ENCODE measurements around the gene GLRX3. TPM values are rescaled to one million over a fixed set of nuclear protein-coding genes. Genes with fewer than 3 reads are reported as not detected.
A peak's percentile ranks its signal among the peaks of the same experiment; 100 is the strongest.

GLRX3 gene
- total RNA-seq, 1 donor from 2014 or later = 61.2 TPM

- peaks cover 14% of the 10 kb centered on the region for H3K36me3 Mint-ChIP-seq (ENCODE audit: unreplicated experiment)
- no peaks in the 10 kb centered on the region for H3K9me3 Mint-ChIP-seq (ENCODE audit: unreplicated experiment)
- no peaks in the 10 kb centered on the region for H3K27me3 Mint-ChIP-seq (ENCODE audit: unreplicated experiment)
- H3K4me1 Mint-ChIP-seq (ENCODE audit: unreplicated experiment) = no peaks in the 10 kb centered on the region
- no peak for DNase-seq (ENCODE audit: extremely low spot score, unreplicated experiment)
- no peak overlapping the region for H3K4me3 Mint-ChIP-seq (ENCODE audit: unreplicated experiment)
- H3K27ac Mint-ChIP-seq (ENCODE audit: unreplicated experiment) = no peak overlapping the region
- TF ChIP-seq CTCF (IDR thresholded peaks at IDR 0.05) = no peak
Observed at GRCh38 chr10:130188195-130189175, 52.3 kb downstream of the GLRX3 start.

GRCh38 chr10:130189608-130190054, 53.4 kb downstream of the GLRX3 start:
- no peaks in the 10 kb centered on the region for H3K9me3 Mint-ChIP-seq (ENCODE audit: unreplicated experiment)
- no peak for TF ChIP-seq CTCF (IDR thresholded peaks at IDR 0.05)
- no peaks in the 10 kb centered on the region for H3K27me3 Mint-ChIP-seq (ENCODE audit: unreplicated experiment)

GRCh38 chr10:130190055-130190736, 54.0 kb downstream of the GLRX3 start:
- peak; percentile 96 for DNase-seq (ENCODE audit: extremely low spot score, unreplicated experiment)
- no peak overlapping the region for H3K4me3 Mint-ChIP-seq (ENCODE audit: unreplicated experiment)
- no peaks in the 10 kb centered on the region for H3K4me1 Mint-ChIP-seq (ENCODE audit: unreplicated experiment)

More at GRCh38 chr10:130189608-130190054, 53.4 kb downstream of the GLRX3 start:
- Mint-ChIP-seq H3K4me1 (ENCODE audit: unreplicated experiment) (no peaks in the 10 kb centered on the region), H3K4me3 (ENCODE audit: unreplicated experiment) (no peak overlapping the region), H3K27ac (ENCODE audit: unreplicated experiment) (no peak overlapping the region), H3K36me3 (ENCODE audit: unreplicated experiment) (peaks cover 10% of the 10 kb centered on the region)
- DNase-seq (ENCODE audit: extremely low spot score, unreplicated experiment) = no peak

GRCh38 chr10:130190737-130191115, 54.5 kb downstream of the GLRX3 start:
- no peak for TF ChIP-seq CTCF (IDR thresholded peaks at IDR 0.05)
- no peak overlapping the region for H3K4me3 Mint-ChIP-seq (ENCODE audit: unreplicated experiment)
- DNase-seq (ENCODE audit: extremely low spot score, unreplicated experiment) = no peak
- H3K4me1 Mint-ChIP-seq (ENCODE audit: unreplicated experiment) = no peaks in the 10 kb centered on the region
- no peak overlapping the region for H3K27ac Mint-ChIP-seq (ENCODE audit: unreplicated experiment)
- no peaks in the 10 kb centered on the region for H3K9me3 Mint-ChIP-seq (ENCODE audit: unreplicated experiment)
- peaks cover 3% of the 10 kb centered on the region for H3K36me3 Mint-ChIP-seq (ENCODE audit: unreplicated experiment)
- H3K27me3 Mint-ChIP-seq (ENCODE audit: unreplicated experiment) = no peaks in the 10 kb centered on the region

More at GRCh38 chr10:130190055-130190736, 54.0 kb downstream of the GLRX3 start:
- Mint-ChIP-seq H3K27me3 (ENCODE audit: unreplicated experiment) (no peaks in the 10 kb centered on the region), H3K27ac (ENCODE audit: unreplicated experiment) (no peak overlapping the region), H3K36me3 (ENCODE audit: unreplicated experiment) (peaks cover 9% of the 10 kb centered on the region), H3K9me3 (ENCODE audit: unreplicated experiment) (no peaks in the 10 kb centered on the region)
- peak; percentile 100 for TF ChIP-seq CTCF (IDR thresholded peaks at IDR 0.05)

GRCh38 chr10:130191380-130191779, 55.2 kb downstream of the GLRX3 start:
- no peaks in the 10 kb centered on the region for H3K36me3 Mint-ChIP-seq (ENCODE audit: unreplicated experiment)
- DNase-seq (ENCODE audit: extremely low spot score, unreplicated experiment) = no peak
- no peak for TF ChIP-seq CTCF (IDR thresholded peaks at IDR 0.05)
- no peaks in the 10 kb centered on the region for H3K27me3 Mint-ChIP-seq (ENCODE audit: unreplicated experiment)
- peak overlapping the region; percentile 56 for H3K4me3 Mint-ChIP-seq (ENCODE audit: unreplicated experiment)
- H3K27ac Mint-ChIP-seq (ENCODE audit: unreplicated experiment) = no peak overlapping the region
- H3K4me1 Mint-ChIP-seq (ENCODE audit: unreplicated experiment) = no peaks in the 10 kb centered on the region
- no peaks in the 10 kb centered on the region for H3K9me3 Mint-ChIP-seq (ENCODE audit: unreplicated experiment)

Measured in osteocyte (in vitro differentiated cells).